HEK293 (cell line): Measurements from ENCODE around the gene HMGN5.

ENCODE experiments used
- TF ChIP-seq, protein P1 (sequence below): fragments of 450-650 bp; formaldehyde crosslinking; IDR thresholded peaks from 2 replicates; pipeline ENCODE4 v1.5.1; 2016; ENCODE audit warnings: missing biosample characterization, missing genetic modification characterization

The HMGN5 gene

GRCh38 chrX:81082649-81083048 is 119.1 kb downstream of the HMGN5 start (continued):
- TF ChIP-seq, protein P1, sequence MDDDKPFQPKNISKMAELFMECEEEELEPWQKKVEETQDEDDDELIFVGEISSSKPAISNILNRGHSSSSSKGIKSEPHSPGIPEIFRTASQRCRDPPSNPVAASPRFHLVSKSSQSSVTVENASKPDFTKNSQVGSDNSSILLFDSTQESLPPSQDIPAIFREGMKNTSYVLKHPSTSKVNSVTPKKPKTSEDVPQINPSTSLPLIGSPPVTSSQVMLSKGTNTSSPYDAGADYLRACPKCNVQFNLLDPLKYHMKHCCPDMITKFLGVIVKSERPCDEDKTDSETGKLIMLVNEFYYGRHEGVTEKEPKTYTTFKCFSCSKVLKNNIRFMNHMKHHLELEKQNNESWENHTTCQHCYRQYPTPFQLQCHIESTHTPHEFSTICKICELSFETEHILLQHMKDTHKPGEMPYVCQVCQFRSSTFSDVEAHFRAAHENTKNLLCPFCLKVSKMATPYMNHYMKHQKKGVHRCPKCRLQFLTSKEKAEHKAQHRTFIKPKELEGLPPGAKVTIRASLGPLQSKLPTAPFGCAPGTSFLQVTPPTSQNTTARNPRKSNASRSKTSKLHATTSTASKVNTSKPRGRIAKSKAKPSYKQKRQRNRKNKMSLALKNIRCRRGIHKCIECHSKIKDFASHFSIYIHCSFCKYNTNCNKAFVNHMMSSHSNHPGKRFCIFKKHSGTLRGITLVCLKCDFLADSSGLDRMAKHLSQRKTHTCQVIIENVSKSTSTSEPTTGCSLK (tag by site-specific recombination) = no peak
